Panc1 (cell line): Measurements from ENCODE around the gene RFFL.

Experiments used
- CTCF ChIP-seq: fragments of 450-650 bp; IDR thresholded peaks from 2 replicates; pipeline ENCODE4 v1.5.1; 2017; ENCODE audit warnings: mild to moderate bottlenecking
- POLR2AphosphoS5 ChIP-seq: IDR thresholded peaks from 2 replicates; pipeline ENCODE4 v1.6.1; 2012; ENCODE audit warnings: mild to moderate bottlenecking, low read depth, low read length, moderate library complexity

GRCh38 chr17:35057332-35057915, 6.1 kb downstream of the RFFL start:
- TF ChIP-seq CTCF (no peak), POLR2AphosphoS5 (no peak)
